ENCODE measurements around the gene FXYD5.

- TF ChIP-seq, protein P1, sequence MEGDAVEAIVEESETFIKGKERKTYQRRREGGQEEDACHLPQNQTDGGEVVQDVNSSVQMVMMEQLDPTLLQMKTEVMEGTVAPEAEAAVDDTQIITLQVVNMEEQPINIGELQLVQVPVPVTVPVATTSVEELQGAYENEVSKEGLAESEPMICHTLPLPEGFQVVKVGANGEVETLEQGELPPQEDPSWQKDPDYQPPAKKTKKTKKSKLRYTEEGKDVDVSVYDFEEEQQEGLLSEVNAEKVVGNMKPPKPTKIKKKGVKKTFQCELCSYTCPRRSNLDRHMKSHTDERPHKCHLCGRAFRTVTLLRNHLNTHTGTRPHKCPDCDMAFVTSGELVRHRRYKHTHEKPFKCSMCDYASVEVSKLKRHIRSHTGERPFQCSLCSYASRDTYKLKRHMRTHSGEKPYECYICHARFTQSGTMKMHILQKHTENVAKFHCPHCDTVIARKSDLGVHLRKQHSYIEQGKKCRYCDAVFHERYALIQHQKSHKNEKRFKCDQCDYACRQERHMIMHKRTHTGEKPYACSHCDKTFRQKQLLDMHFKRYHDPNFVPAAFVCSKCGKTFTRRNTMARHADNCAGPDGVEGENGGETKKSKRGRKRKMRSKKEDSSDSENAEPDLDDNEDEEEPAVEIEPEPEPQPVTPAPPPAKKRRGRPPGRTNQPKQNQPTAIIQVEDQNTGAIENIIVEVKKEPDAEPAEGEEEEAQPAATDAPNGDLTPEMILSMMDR (IDR thresholded peaks at IDR 0.05; ENCODE audit: insufficient read depth, low read length): no peak
- TF ChIP-seq SPI1 (IDR thresholded peaks at IDR 0.05; ENCODE audit: borderline replicate concordance, low read depth) (no peak), REST (IDR thresholded peaks at IDR 0.05; ENCODE audit: insufficient replicate concordance, low read depth) (no peak), POLR2AphosphoS5 (IDR thresholded peaks at IDR 0.05; ENCODE audit: low read depth) (no peak)
Observed at GRCh38 chr19:35127871-35128270, 26.7 kb upstream of the FXYD5 start.
